Kidney (tissue), 14 donors: ENCODE data around the gene TBC1D9B. TPM values are rescaled to one million over a fixed set of nuclear protein-coding genes. Genes with fewer than 3 reads are reported as not detected.

ENCODE experiments used
- DNase-seq, 5 donors: peaks; one replicate each; pipeline ENCODE4 v3.0.0-alpha.2; 2013 to 2020
- FAIRE-seq: peaks from 2 replicates; lab custom pipeline; 2012; peaks lifted over from hg19 to GRCh38; lab: Jason Lieb, UNC
- H3K27ac ChIP-seq, 2 donors: one replicate each; pipeline ENCODE4 v1.7.0; 2013; ENCODE audit warnings: low read depth in 2 of 2, low read length in 2 of 2, inconsistent platforms in 1 of 2
- H3K27me3 ChIP-seq: one replicate; pipeline ENCODE4 v1.7.1; 2013; ENCODE audit warnings: low read length, inconsistent platforms; ENCODE audit not compliant: control insufficient read depth, insufficient read depth
- H3K36me3 ChIP-seq, 3 donors: one replicate each; pipeline versions ENCODE4 v1.7.0 to v1.7.1; 2013; ENCODE audit warnings: low read length in 3 of 3, control low read depth in 1 of 3, inconsistent platforms in 1 of 3; ENCODE audit not compliant: insufficient read depth in 3 of 3, control insufficient read depth in 2 of 3
- H3K4me1 ChIP-seq, 3 donors: one replicate each; pipeline versions ENCODE4 v1.7.0 to v1.7.1; 2013; ENCODE audit warnings: low read length in 3 of 3, inconsistent platforms in 1 of 3, low read depth in 1 of 3; ENCODE audit not compliant: control insufficient read depth in 2 of 3, insufficient read depth in 2 of 3
- H3K4me3 ChIP-seq, 3 donors: one replicate each; pipeline versions ENCODE4 v1.7.0 to v1.8.1; 2013; ENCODE audit warnings: low read length in 3 of 3, control low read depth in 1 of 3, inconsistent platforms in 1 of 3
- H3K9ac ChIP-seq, 3 donors: one replicate each; pipeline versions ENCODE4 v1.7.0 to v1.7.1; 2013; ENCODE audit warnings: low read length in 3 of 3, control low read depth in 1 of 3, inconsistent platforms in 1 of 3
- H3K9me3 ChIP-seq, 3 donors: one replicate each; pipeline versions ENCODE4 v1.7.0 to v1.7.1; 2013; ENCODE audit warnings: low read length in 3 of 3, control low read depth in 1 of 3, inconsistent platforms in 1 of 3; ENCODE audit not compliant: control insufficient read depth in 2 of 3, insufficient read depth in 1 of 3
- CTCF ChIP-seq: IDR thresholded peaks from 3 replicates; pipeline ENCODE4 v1.5.1; 2012; ENCODE audit warnings: mild to moderate bottlenecking, moderate library complexity, borderline replicate concordance; ENCODE audit not compliant: insufficient read depth; ENCODE audit errors: extremely low read depth
- intact Hi-C: fragments of 100-400 bp; cut with DNase I; formaldehyde crosslinking; loops from one replicate; pipeline ENCODE4 v1.11.1; 2022
- polyA plus RNA-seq: library from polyadenylated mRNA; stranded (reverse); fragments of 350-450 nt; fragmentation: Illumina TruSeq; extraction: RNeasy Lipid Tissue Mini Kit (QIAGEN cat#74804); gene quantifications from one replicate; pipeline ENCODE4 v1.2.3, GENCODE V29; 2014; ENCODE audit warnings: low read depth, low replicate concordance; ENCODE audit not compliant: insufficient read depth
- total RNA-seq: library from RNA; stranded (reverse); fragmentation: NEBNext Ultra II Directional; extraction: Animal tissue kit (Norgen Biotek cat#: 25700); gene quantifications from one replicate; pipeline ENCODE4 v1.2.1, GENCODE V29; 2021
- donor health status: control.
- donor health status: control.
- donor health status: control.
- donor health status: control.
- donor health status: control.
- donor health status: DM: yes; HTN: yes; CAD: no.
- donor health status: Normal renal cell carcinoma (clear cell type).

Gene TBC1D9B
- total and polyA plus RNA-seq, 2 donors from 2014 or later, result 49.5 to 117 TPM

GRCh38 chr5:179865491-179866240 is 42.0 kb downstream of the TBC1D9B start:
- no peak overlapping the region for H3K27ac ChIP-seq
- H3K9ac ChIP-seq, result no peak overlapping the region
- DNase-seq, result no peak
- H3K4me1 ChIP-seq, result peaks cover 0 to under 1% (median 0%) of the 10 kb centered on the region in 3 donors
- intact Hi-C loops, result no loop called here
- no peak for TF ChIP-seq CTCF
- no peak overlapping the region for H3K4me3 ChIP-seq
- H3K9me3 ChIP-seq, result no peaks in the 10 kb centered on the region
- FAIRE-seq, result no peak
- peaks cover 2 to 17% (median 8%) of the 10 kb centered on the region in 3 donors for H3K36me3 ChIP-seq
- H3K27me3 ChIP-seq, result no peaks in the 10 kb centered on the region

DNA sequence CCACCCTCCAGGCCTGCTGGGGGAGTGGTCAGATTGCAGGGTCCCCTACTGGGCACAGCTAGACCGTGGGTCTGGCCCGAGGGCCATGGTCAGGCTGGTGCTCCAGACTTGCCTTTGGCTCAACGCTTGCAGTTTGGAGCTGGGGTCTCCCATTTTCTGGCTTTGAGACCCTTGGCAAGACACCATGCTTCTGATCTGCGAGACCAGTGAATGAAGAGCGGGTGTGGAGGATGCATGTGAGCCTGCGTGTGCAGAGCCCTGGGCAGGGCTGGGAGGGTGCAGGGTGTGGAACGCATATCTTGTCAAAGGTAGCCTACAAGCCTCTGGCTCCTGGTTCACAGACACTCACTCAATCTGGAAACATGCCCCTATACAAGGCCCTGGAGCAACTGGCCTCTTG is 43.0 kb downstream of the TBC1D9B start:
- TF ChIP-seq CTCF, result no peak

GRCh38 chr5:179863449-179864085 is 44.1 kb downstream of the TBC1D9B start:
- peaks cover 0 to 3% (median 0%) of the 10 kb centered on the region in 3 donors for H3K4me1 ChIP-seq
- H3K36me3 ChIP-seq, result peaks cover 2 to 17% (median 8%) of the 10 kb centered on the region in 3 donors
- FAIRE-seq (no peak), DNase-seq (no peak)
- no peaks in the 10 kb centered on the region for H3K9me3 ChIP-seq
- no peak overlapping the region for H3K4me3 ChIP-seq
- no peak for TF ChIP-seq CTCF
- no peak overlapping the region for H3K9ac ChIP-seq
- no peak overlapping the region for H3K27ac ChIP-seq
- H3K27me3 ChIP-seq, result no peaks in the 10 kb centered on the region
- intact Hi-C loops, result no loop called here

More for the DNA sequence above, 43.0 kb downstream of the TBC1D9B start:
- H3K27me3 ChIP-seq, result no peaks in the 10 kb centered on the region
- DNase-seq (no peak), FAIRE-seq (no peak)
- no peak overlapping the region for H3K27ac ChIP-seq
- intact Hi-C loops, result no loop called here
- H3K9ac ChIP-seq, result no peak overlapping the region
- peaks cover 0 to 3% (median 0%) of the 10 kb centered on the region in 3 donors for H3K4me1 ChIP-seq
- no peak overlapping the region for H3K4me3 ChIP-seq
- no peaks in the 10 kb centered on the region for H3K9me3 ChIP-seq
- peaks cover 2 to 17% (median 8%) of the 10 kb centered on the region in 3 donors for H3K36me3 ChIP-seq
